ENCODE measurements around the gene ERMARD. TPM values are rescaled to one million over a fixed set of nuclear protein-coding genes. Genes with fewer than 3 reads are reported as not detected.

ERMARD gene
- total RNA-seq, 1 donor from 2014 or later: 16.2 TPM

- H3K27me3 ChIP-seq (ENCODE audit: control insufficient read depth in 3 of 3, insufficient read depth in 3 of 3, low read length in 3 of 3): no peaks in the 10 kb centered on the region
- no peak overlapping the region for H3K27ac ChIP-seq (ENCODE audit: low read depth, low read length)
- H3K9ac ChIP-seq (ENCODE audit: low read depth in 1 of 3, low read length in 3 of 3): no peak overlapping the region
- peaks cover 15 to 23% (median 17%) of the 10 kb centered on the region in 3 donors for H3K4me1 ChIP-seq (ENCODE audit: control insufficient read depth in 3 of 3, insufficient read depth in 3 of 3, low read length in 3 of 3)
- no peaks in the 10 kb centered on the region for H3K9me3 ChIP-seq (ENCODE audit: control insufficient read depth in 3 of 3, low read length in 3 of 3)
- peaks cover 6 to 13% (median 12%) of the 10 kb centered on the region in 3 donors for H3K36me3 ChIP-seq (ENCODE audit: control insufficient read depth in 3 of 3, insufficient read depth in 3 of 3, low read length in 3 of 3)
- H3K4me3 ChIP-seq (ENCODE audit: low read length in 3 of 3): no peak overlapping the region
These were observed 31.1 kb upstream of the ERMARD start for GRCh38 chr6:169720207-169720855.

- no peaks in the 10 kb centered on the region for H3K9me3 ChIP-seq (ENCODE audit: control insufficient read depth in 3 of 3, low read length in 3 of 3)
These were observed 28.8 kb upstream of the ERMARD start for GRCh38 chr6:169722362-169723199.

DNA sequence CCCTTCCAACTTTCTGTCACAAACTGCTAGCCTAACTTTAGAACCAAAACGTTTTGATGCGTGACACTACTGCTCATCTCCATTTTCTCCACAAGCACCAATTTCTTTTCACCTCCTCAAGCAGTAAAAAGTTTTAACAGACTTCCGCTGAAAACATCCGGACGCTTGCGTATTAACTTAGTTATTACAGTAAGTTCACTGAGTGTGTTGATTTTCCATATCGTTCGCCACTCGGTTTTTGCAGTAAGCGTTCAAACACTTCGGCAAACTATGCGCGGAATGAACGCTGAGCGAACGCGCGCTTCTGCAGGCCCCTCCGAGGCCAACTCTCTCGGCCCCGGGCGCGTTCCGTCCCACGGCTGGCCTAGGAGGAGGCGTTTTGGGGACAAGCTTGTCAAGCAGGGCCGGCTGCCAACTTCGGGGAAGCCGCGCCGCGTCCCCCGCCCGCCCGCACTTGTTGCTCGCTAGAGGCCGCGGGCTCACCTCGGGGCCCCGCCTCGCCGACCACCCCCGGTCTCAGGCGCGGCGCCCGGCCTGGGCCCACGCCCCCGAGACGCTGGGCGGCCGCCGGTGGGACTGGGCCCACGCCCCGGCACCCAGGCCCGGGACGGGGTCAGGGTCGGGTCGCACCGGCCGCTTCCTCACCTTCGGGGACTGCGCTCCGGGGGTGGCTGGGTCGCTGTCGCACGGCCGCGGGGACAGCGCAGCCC, 28.1 kb upstream of the ERMARD start:
- no peaks in the 10 kb centered on the region for H3K27me3 ChIP-seq (ENCODE audit: control insufficient read depth in 3 of 3, insufficient read depth in 3 of 3, low read length in 3 of 3)
- H3K4me3 ChIP-seq (ENCODE audit: low read length in 3 of 3): peak overlapping the region; percentile 84 to 94 (median 85)
- H3K27ac ChIP-seq (ENCODE audit: low read depth, low read length): peak overlapping the region; percentile 84
- H3K36me3 ChIP-seq (ENCODE audit: control insufficient read depth in 3 of 3, insufficient read depth in 3 of 3, low read length in 3 of 3): no peaks in the 10 kb centered on the region
- H3K4me1 ChIP-seq (ENCODE audit: control insufficient read depth in 3 of 3, insufficient read depth in 3 of 3, low read length in 3 of 3): peaks cover 15 to 24% (median 17%) of the 10 kb centered on the region in 3 donors
- no peaks in the 10 kb centered on the region for H3K9me3 ChIP-seq (ENCODE audit: control insufficient read depth in 3 of 3, low read length in 3 of 3)
- H3K9ac ChIP-seq (ENCODE audit: low read depth in 1 of 3, low read length in 3 of 3): peak overlapping the region; percentile 85 to 93 (median 89)

More at GRCh38 chr6:169722362-169723199, 28.8 kb upstream of the ERMARD start:
- H3K27ac ChIP-seq (ENCODE audit: low read depth, low read length): peak overlapping the region; percentile 84
- H3K36me3 ChIP-seq (ENCODE audit: control insufficient read depth in 3 of 3, insufficient read depth in 3 of 3, low read length in 3 of 3): no peaks in the 10 kb centered on the region
- H3K4me3 ChIP-seq (ENCODE audit: low read length in 3 of 3): peak overlapping the region; percentile 84 to 94 (median 85)
- no peaks in the 10 kb centered on the region for H3K27me3 ChIP-seq (ENCODE audit: control insufficient read depth in 3 of 3, insufficient read depth in 3 of 3, low read length in 3 of 3)
- H3K9ac ChIP-seq (ENCODE audit: low read depth in 1 of 3, low read length in 3 of 3): peak overlapping the region; percentile 85 to 93 (median 89)
- H3K4me1 ChIP-seq (ENCODE audit: control insufficient read depth in 3 of 3, insufficient read depth in 3 of 3, low read length in 3 of 3): peaks cover 15 to 24% (median 17%) of the 10 kb centered on the region in 3 donors

GRCh38 chr6:169723991-169724493, 27.4 kb upstream of the ERMARD start:
- H3K9me3 ChIP-seq (ENCODE audit: control insufficient read depth in 3 of 3, low read length in 3 of 3): no peaks in the 10 kb centered on the region
- peak overlapping the region in 1 of 3 donors; percentile 75 for H3K9ac ChIP-seq (ENCODE audit: low read depth in 1 of 3, low read length in 3 of 3)
- peaks cover 15 to 24% (median 17%) of the 10 kb centered on the region in 3 donors for H3K4me1 ChIP-seq (ENCODE audit: control insufficient read depth in 3 of 3, insufficient read depth in 3 of 3, low read length in 3 of 3)
- no peaks in the 10 kb centered on the region for H3K27me3 ChIP-seq (ENCODE audit: control insufficient read depth in 3 of 3, insufficient read depth in 3 of 3, low read length in 3 of 3)
- peak overlapping the region in 2 of 3 donors; percentile 58 to 66 for H3K4me3 ChIP-seq (ENCODE audit: low read length in 3 of 3)
- no peak overlapping the region for H3K27ac ChIP-seq (ENCODE audit: low read depth, low read length)
- H3K36me3 ChIP-seq (ENCODE audit: control insufficient read depth in 3 of 3, insufficient read depth in 3 of 3, low read length in 3 of 3): no peaks in the 10 kb centered on the region

DNA sequence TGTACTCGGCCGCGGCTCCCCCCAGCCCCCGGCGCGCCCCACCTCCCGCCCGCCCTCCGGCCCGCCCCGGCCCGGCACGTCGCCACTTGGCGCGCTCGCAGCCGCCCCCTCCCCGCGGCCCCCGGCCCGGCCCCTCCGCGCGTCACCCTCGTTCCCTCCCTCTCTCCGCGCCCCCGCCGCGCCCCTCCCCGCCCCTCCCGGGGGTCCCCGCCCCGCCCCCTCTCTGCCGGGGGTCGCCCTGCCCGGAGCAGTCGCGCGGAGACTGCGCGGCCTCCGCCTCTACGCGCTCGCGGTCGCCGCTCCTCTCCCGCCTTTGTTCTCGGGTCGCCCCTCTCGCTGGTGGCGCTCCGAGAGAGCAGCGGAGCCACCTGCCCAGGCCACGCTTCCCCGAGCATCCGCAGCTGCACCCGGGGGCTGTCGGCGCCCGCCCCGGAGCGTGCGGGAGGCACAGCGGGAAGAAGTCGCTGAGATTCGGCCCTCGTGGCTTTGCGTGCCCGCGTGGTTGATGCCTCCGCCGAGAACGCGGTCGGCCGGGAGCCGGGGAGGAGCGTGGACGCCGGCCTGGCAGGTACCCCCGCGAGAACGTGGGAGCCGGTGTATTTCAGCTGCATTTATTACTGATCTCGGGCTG, 26.8 kb upstream of the ERMARD start, which contains the start of gene PHF10:
TSS of gene PHF10 (minus strand) at position 7 of the 631 bp plus-strand sequence. CDS start 569 bp downstream, outside the sequence.
- Histone ChIP-seq H3K9ac (ENCODE audit: low read depth in 1 of 3, low read length in 3 of 3) (peak within 1 kb of the TSS; percentile 85 to 93 (median 89)), H3K27ac (ENCODE audit: low read depth, low read length) (peak within 1 kb of the TSS; percentile 84), H3K36me3 (ENCODE audit: control insufficient read depth in 3 of 3, insufficient read depth in 3 of 3, low read length in 3 of 3) (no peaks in the 10 kb centered on the region), H3K9me3 (ENCODE audit: control insufficient read depth in 3 of 3, low read length in 3 of 3) (no peaks in the 10 kb centered on the region), H3K27me3 (ENCODE audit: control insufficient read depth in 3 of 3, insufficient read depth in 3 of 3, low read length in 3 of 3) (no peaks in the 10 kb centered on the region), H3K4me3 (ENCODE audit: low read length in 3 of 3) (peak within 1 kb of the TSS; percentile 84 to 94 (median 85)), H3K4me1 (ENCODE audit: control insufficient read depth in 3 of 3, insufficient read depth in 3 of 3, low read length in 3 of 3) (peaks cover 15 to 24% (median 17%) of the 10 kb centered on the region in 3 donors)

- Histone ChIP-seq H3K27ac (ENCODE audit: low read depth, low read length) (peak overlapping the region; percentile 63), H3K36me3 (ENCODE audit: control insufficient read depth in 3 of 3, insufficient read depth in 3 of 3, low read length in 3 of 3) (no peaks in the 10 kb centered on the region), H3K4me1 (ENCODE audit: control insufficient read depth in 3 of 3, insufficient read depth in 3 of 3, low read length in 3 of 3) (peaks cover 15 to 24% (median 17%) of the 10 kb centered on the region in 3 donors), H3K9me3 (ENCODE audit: control insufficient read depth in 3 of 3, low read length in 3 of 3) (no peaks in the 10 kb centered on the region), H3K4me3 (ENCODE audit: low read length in 3 of 3) (peak overlapping the region; percentile 64 to 76 (median 71)), H3K27me3 (ENCODE audit: control insufficient read depth in 3 of 3, insufficient read depth in 3 of 3, low read length in 3 of 3) (no peaks in the 10 kb centered on the region), H3K9ac (ENCODE audit: low read depth in 1 of 3, low read length in 3 of 3) (peak overlapping the region; percentile 49 to 73 (median 73))
These were observed 26.0 kb upstream of the ERMARD start for GRCh38 chr6:169725125-169726048.

DNA sequence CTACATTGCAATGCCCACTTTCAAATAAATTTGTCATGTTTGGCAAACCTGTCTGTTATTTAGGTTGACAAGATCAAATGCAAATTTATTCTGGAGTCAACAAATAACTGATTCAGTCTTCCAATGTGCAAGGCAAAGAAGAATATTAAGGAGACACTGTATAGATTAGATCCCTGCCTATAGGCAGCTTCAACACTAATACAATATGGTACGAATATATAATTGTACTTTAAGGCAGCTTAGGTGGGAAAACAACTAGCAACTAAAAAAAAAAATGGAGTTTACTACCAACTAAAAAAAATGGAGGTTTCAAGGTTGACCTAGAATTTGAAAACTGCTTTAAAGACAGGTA, 25.4 kb upstream of the ERMARD start:
- Histone ChIP-seq H3K27ac (ENCODE audit: low read depth, low read length) (no peak overlapping the region), H3K9ac (ENCODE audit: low read depth in 1 of 3, low read length in 3 of 3) (no peak overlapping the region), H3K9me3 (ENCODE audit: control insufficient read depth in 3 of 3, low read length in 3 of 3) (no peaks in the 10 kb centered on the region), H3K4me3 (ENCODE audit: low read length in 3 of 3) (no peak overlapping the region), H3K36me3 (ENCODE audit: control insufficient read depth in 3 of 3, insufficient read depth in 3 of 3, low read length in 3 of 3) (no peaks in the 10 kb centered on the region), H3K27me3 (ENCODE audit: control insufficient read depth in 3 of 3, insufficient read depth in 3 of 3, low read length in 3 of 3) (no peaks in the 10 kb centered on the region), H3K4me1 (ENCODE audit: control insufficient read depth in 3 of 3, insufficient read depth in 3 of 3, low read length in 3 of 3) (peaks cover 15 to 24% (median 17%) of the 10 kb centered on the region in 3 donors)

DNA sequence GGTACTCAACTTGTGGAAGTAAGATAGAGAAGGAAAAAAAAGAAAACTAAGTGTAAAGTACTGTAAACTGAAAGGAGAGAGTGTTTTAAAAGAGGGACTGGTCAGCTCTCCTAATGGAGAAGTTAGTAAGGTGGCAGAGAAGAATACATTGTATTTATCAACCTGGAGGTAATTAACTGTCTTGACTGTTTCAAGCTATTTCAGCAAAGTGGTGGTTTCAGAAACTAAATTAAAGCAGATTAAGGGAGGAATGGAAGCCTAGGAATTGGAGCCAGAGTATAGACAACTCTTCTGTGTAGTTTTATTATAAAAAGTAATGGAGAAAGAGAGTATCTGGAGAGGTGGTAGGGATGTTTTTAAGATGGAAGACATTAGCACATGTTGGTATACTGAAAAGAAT, 24.5 kb upstream of the ERMARD start:
- Histone ChIP-seq H3K27ac (ENCODE audit: low read depth, low read length) (no peak overlapping the region), H3K9me3 (ENCODE audit: control insufficient read depth in 3 of 3, low read length in 3 of 3) (no peaks in the 10 kb centered on the region), H3K4me3 (ENCODE audit: low read length in 3 of 3) (no peak overlapping the region), H3K36me3 (ENCODE audit: control insufficient read depth in 3 of 3, insufficient read depth in 3 of 3, low read length in 3 of 3) (no peaks in the 10 kb centered on the region), H3K4me1 (ENCODE audit: control insufficient read depth in 3 of 3, insufficient read depth in 3 of 3, low read length in 3 of 3) (peaks cover 11 to 17% (median 14%) of the 10 kb centered on the region in 3 donors), H3K27me3 (ENCODE audit: control insufficient read depth in 3 of 3, insufficient read depth in 3 of 3, low read length in 3 of 3) (no peaks in the 10 kb centered on the region), H3K9ac (ENCODE audit: low read depth in 1 of 3, low read length in 3 of 3) (no peak overlapping the region)
